Esophagus (tissue), 2 donors: ENCODE data around the gene CBX3. TPM values are rescaled to one million over a fixed set of nuclear protein-coding genes. Genes with fewer than 3 reads are reported as not detected.

Source experiments
- H3K27ac ChIP-seq, 2 donors: one replicate each; pipeline ENCODE4 v1.5.1; 2013; ENCODE audit warnings: low read depth in 2 of 2, mild to moderate bottlenecking in 2 of 2, inconsistent platforms in 1 of 2, low read length in 1 of 2, moderate library complexity in 1 of 2
- H3K27me3 ChIP-seq, 2 donors: one replicate each; pipeline ENCODE4 v1.6.1; 2013; ENCODE audit warnings: low read length in 2 of 2, control low read depth in 1 of 2, mild to moderate bottlenecking in 1 of 2; ENCODE audit not compliant: insufficient read depth in 2 of 2, control insufficient read depth in 1 of 2
- H3K36me3 ChIP-seq, 2 donors: one replicate each; pipeline ENCODE4 v1.6.1; 2013; ENCODE audit warnings: low read length in 1 of 2; ENCODE audit not compliant: control insufficient read depth in 2 of 2, insufficient read depth in 2 of 2
- H3K4me1 ChIP-seq, 2 donors: one replicate each; pipeline ENCODE4 v1.6.1; 2013; ENCODE audit warnings: low read length in 1 of 2; ENCODE audit not compliant: control insufficient read depth in 2 of 2, insufficient read depth in 2 of 2
- H3K4me3 ChIP-seq, 2 donors: one replicate each; pipeline ENCODE4 v1.5.1; 2013; ENCODE audit warnings: low read length in 2 of 2, mild to moderate bottlenecking in 2 of 2, low read depth in 1 of 2, moderate library complexity in 1 of 2
- H3K9me3 ChIP-seq, 2 donors: one replicate each; pipeline ENCODE4 v1.6.1; 2013; ENCODE audit warnings: mild to moderate bottlenecking in 2 of 2, low read depth in 1 of 2, low read length in 1 of 2, moderate library complexity in 1 of 2; ENCODE audit not compliant: control insufficient read depth in 2 of 2, insufficient read depth in 1 of 2
- WGBS, 2 donors: extraction: QIAGEN DNeasy Blood & Tissue Kit; methylation state at CpG; one replicate each; pipeline ENCODE4 v1.1.7; 2013; 5-methylcytosine and 5-hydroxymethylcytosine counted together
- polyA plus RNA-seq, 2 donors: library from polyadenylated mRNA; stranded (reverse); fragments of 200-250 nt; gene quantifications; one replicate each; pipeline ENCODE4 v1.2.3, GENCODE V29; 2013
- donor health status: healthy with polysubstance abuse.
- donor health status: Bipolar disorder and iron deficiency.

Gene CBX3
- polyA plus RNA-seq, 2 donors = 51.1 to 66.5 TPM

DNA sequence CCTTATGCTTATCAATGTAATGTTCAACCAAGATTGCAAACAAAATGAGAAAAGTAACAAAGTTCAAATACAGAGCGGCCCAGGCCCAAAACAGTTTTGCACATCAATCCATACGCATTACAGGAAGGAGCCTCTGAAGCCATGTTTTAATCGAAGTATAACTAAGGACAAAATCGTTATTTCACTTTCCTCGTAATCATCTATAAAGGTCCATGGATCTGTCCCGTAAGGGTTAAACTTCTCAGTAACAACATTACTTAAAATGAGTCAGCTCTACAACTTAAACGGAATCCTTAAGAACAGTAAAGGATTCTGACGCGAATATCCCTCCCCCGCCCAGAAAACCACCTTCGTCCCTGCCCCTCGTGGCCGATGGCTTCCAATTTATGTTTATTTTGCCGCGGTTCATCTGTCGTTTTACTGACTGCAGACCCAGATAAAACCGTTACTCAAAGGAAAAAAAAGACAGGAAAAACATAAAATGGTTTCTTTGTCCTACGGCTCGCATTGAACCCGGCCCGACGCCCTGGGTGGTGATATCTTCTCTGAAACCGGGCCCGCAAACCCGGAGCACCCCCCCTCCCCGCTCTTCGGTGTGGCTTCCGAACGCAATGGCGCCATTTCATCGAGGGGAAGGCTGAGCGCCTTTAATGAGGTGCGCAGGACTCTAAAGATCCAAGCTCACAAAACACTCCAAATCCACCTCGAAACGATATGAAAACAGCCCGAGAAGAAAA lies 2.1 kb upstream of the CBX3 start:
- H3K9me3 ChIP-seq = no peaks in the 10 kb centered on the region
- peak overlapping the region; percentile 100 for H3K27ac ChIP-seq
- peak overlapping the region; percentile 96 to 99 for H3K4me3 ChIP-seq
- H3K27me3 ChIP-seq = no peaks in the 10 kb centered on the region
- peaks cover 0 to under 1% of the 10 kb centered on the region in 2 donors for H3K36me3 ChIP-seq
- 0 to 1% methylated on average over 36 of the region's 36 CpGs for WGBS, 2 donors
- H3K4me1 ChIP-seq = no peaks in the 10 kb centered on the region

- Histone ChIP-seq H3K4me1 (no peaks in the 10 kb centered on the region), H3K27ac (peak overlapping the region; percentile 100), H3K27me3 (no peaks in the 10 kb centered on the region), H3K4me3 (peak overlapping the region; percentile 96 to 99), H3K36me3 (no peaks in the 10 kb centered on the region), H3K9me3 (no peaks in the 10 kb centered on the region)
- 0% methylated on average over 29 of the region's 29 CpGs for WGBS, 2 donors
Observed at GRCh38 chr7:26200038-26200443, 1.5 kb upstream of the CBX3 start.

DNA sequence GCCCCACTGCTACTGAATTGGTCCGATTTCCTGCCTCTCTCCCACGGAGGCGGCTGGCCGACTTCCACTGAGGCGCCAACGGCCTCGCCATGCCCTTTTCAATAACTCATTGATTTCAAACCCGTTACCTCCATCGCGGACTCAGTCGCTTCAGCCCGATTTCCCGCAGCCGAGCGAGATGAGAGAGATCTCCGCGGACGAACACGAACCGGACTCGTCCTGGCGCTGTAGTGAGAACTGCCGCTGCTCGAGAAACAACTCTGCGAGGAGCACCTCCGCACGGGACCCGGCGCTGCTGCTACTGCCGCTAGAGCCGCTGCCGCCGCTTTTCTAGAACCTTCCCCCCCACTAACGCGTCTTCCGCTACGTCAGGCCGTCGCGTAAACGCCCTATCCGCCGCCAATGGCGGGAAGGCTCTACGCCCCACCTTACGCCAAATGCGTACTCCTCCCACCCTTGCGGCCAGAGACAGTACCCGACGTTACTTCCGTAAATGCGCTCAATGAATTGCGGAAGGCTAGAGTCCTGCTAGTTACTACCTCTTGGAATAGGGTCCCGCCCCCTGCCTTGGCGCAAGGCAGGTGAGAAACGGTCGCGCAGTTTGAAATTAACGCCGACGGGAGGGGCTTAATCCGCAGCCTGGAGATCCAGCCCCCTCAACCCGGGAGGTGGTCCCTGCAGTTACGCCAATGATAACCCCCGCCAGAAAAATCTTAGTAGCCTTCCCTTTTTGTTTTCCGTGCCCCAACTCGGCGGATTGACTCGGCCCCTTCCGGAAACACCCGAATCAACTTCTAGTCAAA lies 900 bp upstream of the CBX3 start, which contains the start of gene HNRNPA2B1:
Gene HNRNPA2B1, minus strand, starts transcription at position 303 of the 803 bp plus-strand sequence. Its CDS starts 169 bp downstream, at position 134.
- H3K27ac ChIP-seq = peak within 1 kb of the TSS; percentile 100
- H3K9me3 ChIP-seq = no peaks in the 10 kb centered on the region
- H3K36me3 ChIP-seq = no peaks in the 10 kb centered on the region
- WGBS, 2 donors = 0 to 1% methylated on average over 71 of the region's 71 CpGs
- peak within 1 kb of the TSS; percentile 96 to 99 for H3K4me3 ChIP-seq
- H3K27me3 ChIP-seq = no peaks in the 10 kb centered on the region
- no peaks in the 10 kb centered on the region for H3K4me1 ChIP-seq

DNA sequence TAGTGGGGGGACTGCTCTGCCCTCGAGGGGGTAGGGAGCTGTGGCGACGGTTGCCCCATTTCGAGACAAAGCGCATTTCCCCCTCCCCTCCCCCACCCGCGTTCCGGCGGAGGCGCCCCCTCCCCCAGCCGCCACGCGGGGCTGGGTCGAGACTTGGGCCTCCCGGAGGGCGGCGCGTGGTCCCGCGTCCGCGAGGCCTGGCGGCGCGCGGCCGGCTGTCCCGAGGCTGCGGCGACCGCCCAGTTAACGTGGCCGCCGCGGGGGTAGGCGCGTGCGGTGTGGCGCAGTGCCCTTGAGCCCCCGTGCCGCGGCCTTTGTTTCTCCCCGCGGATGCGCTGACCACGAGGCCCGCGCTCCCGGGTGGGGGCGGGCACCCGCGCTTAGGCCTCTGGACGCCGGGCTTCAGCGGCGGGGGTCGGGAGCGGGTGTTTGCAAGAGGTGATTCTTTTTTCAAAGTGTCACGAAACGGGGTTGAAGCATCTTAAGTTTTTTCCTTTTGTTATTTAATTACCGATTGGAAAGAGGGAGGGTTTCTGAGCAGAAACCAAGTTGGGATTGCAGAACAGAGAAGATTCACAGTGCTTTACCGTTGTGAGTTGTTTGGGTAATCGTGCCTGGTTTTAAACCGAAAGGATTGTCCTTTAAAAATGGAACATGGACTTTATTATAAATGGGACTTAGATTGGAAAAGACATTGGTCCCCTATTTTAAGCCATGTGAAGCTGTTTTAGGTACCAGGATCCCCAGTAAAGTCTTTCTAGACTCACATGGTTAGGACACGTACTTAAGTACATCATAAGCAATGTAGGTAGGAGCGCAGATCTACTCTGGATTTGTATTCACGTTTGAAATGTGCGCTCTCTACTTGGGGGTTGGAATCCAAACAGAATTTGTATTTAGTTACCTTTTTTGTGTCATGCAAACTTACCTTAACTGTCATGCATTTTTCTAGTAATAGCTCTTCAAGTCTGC lies 760 bp downstream of the CBX3 start:
- H3K27me3 ChIP-seq = no peaks in the 10 kb centered on the region
- H3K4me3 ChIP-seq = peak overlapping the region; percentile 96 to 99
- H3K36me3 ChIP-seq = no peaks in the 10 kb centered on the region
- no peaks in the 10 kb centered on the region for H3K9me3 ChIP-seq
- H3K4me1 ChIP-seq = no peaks in the 10 kb centered on the region
- H3K27ac ChIP-seq = peak overlapping the region; percentile 98 to 100
- WGBS, 2 donors = 0 to 1% methylated on average over 62 to 63 of the region's 68 CpGs

- Histone ChIP-seq H3K4me1 (no peaks in the 10 kb centered on the region), H3K27ac (no peak overlapping the region), H3K27me3 (no peaks in the 10 kb centered on the region), H3K9me3 (no peaks in the 10 kb centered on the region), H3K36me3 (no peaks in the 10 kb centered on the region), H3K4me3 (peak overlapping the region in 1 of 2 donors; percentile 99)
- 4 to 8% methylated on average over 2 of the region's 2 CpGs for WGBS, 2 donors
Observed at GRCh38 chr7:26203016-26203415, 1.5 kb downstream of the CBX3 start.

GRCh38 chr7:26208040-26208439 lies 6.5 kb downstream of the CBX3 start:
- 68 to 71% methylated on average over 5 of the region's 5 CpGs for WGBS, 2 donors
- no peak overlapping the region for H3K27ac ChIP-seq
- H3K9me3 ChIP-seq = no peaks in the 10 kb centered on the region
- H3K36me3 ChIP-seq = peaks cover 5 to 6% of the 10 kb centered on the region in 2 donors
- H3K27me3 ChIP-seq = no peaks in the 10 kb centered on the region
- H3K4me1 ChIP-seq = no peaks in the 10 kb centered on the region
- no peak overlapping the region for H3K4me3 ChIP-seq

GRCh38 chr7:26212921-26213718 lies 11.6 kb downstream of the CBX3 start:
- Histone ChIP-seq H3K27me3 (no peaks in the 10 kb centered on the region), H3K9me3 (no peaks in the 10 kb centered on the region), H3K4me1 (no peaks in the 10 kb centered on the region), H3K27ac (no peak overlapping the region), H3K4me3 (no peak overlapping the region), H3K36me3 (peaks cover 5 to 6% of the 10 kb centered on the region in 2 donors)
- WGBS, 2 donors = 89 to 97% methylated on average over 2 of the region's 2 CpGs

- 78 to 87% methylated on average over 5 of the region's 5 CpGs for WGBS, 2 donors
- Histone ChIP-seq H3K4me3 (no peak overlapping the region), H3K4me1 (no peaks in the 10 kb centered on the region), H3K9me3 (no peaks in the 10 kb centered on the region), H3K27me3 (no peaks in the 10 kb centered on the region), H3K27ac (no peak overlapping the region), H3K36me3 (peaks cover 5 to 6% of the 10 kb centered on the region in 2 donors)
Observed at GRCh38 chr7:26213807-26214515, 12.4 kb downstream of the CBX3 start.
